HepG2 (cell line): Measurements from ENCODE around the gene ARL5A. TPM values are rescaled to one million over a fixed set of nuclear protein-coding genes. Genes with fewer than 3 reads are reported as not detected.

Experiments
- CBX2 ChIP-seq, 2 experiments: fragments of 200-600 bp in 1 of 2; sonication (generic); formaldehyde crosslinking in 1 of 2; IDR thresholded peaks; 2 replicates each; pipeline versions ENCODE4 v1.7.0 to v1.8.1; 2018 to 2022; ENCODE audit warnings: low read depth in 2 of 2, low read length in 1 of 2, mild to moderate bottlenecking in 1 of 2, missing genetic modification reagents in 1 of 2
- ESRRA ChIP-seq: sonication (generic); formaldehyde crosslinking; IDR thresholded peaks from 2 replicates; pipeline ENCODE4 v1.5.1; 2020; ENCODE audit warnings: mild to moderate bottlenecking, low read depth, missing genetic modification reagents
- KDM2A ChIP-seq: sonication (generic); formaldehyde crosslinking; IDR thresholded peaks from 2 replicates; pipeline ENCODE4 v1.4.0; 2020; ENCODE audit warnings: low read depth, missing genetic modification reagents, borderline replicate concordance
- KLF13 ChIP-seq: sonication (generic); formaldehyde crosslinking; IDR thresholded peaks from 2 replicates; pipeline ENCODE4 v1.4.0; 2020; ENCODE audit warnings: mild to moderate bottlenecking, missing genetic modification reagents
- KMT2B ChIP-seq: IDR thresholded peaks from 2 replicates; pipeline ENCODE4 v1.6.1; 2016; ENCODE audit warnings: missing genetic modification reagents, missing compliant biosample characterization
- MYNN ChIP-seq: sonication (generic); formaldehyde crosslinking; IDR thresholded peaks from 2 replicates; pipeline ENCODE4 v1.4.0; 2020; ENCODE audit warnings: mild to moderate bottlenecking, low read depth, missing genetic modification reagents
- NCOA2 ChIP-seq: sonication (generic); formaldehyde crosslinking; IDR thresholded peaks from 2 replicates; pipeline ENCODE4 v1.8.0; 2022; ENCODE audit warnings: inconsistent platforms
- NRL ChIP-seq: sonication (generic); formaldehyde crosslinking; IDR thresholded peaks from 2 replicates; pipeline ENCODE4 v1.5.0; 2020; ENCODE audit warnings: missing genetic modification reagents, mild to moderate bottlenecking, moderate library complexity, borderline replicate concordance
- RORA ChIP-seq: sonication (generic); formaldehyde crosslinking; IDR thresholded peaks from 2 replicates; pipeline ENCODE4 v1.5.0; 2020; ENCODE audit warnings: mild to moderate bottlenecking, missing genetic modification reagents, moderate library complexity
- TCF7 ChIP-seq: sonication (generic); IDR thresholded peaks from 2 replicates; pipeline ENCODE4 v1.6.1; 2016; ENCODE audit warnings: antibody characterized with exemption, low read depth
- ZNF660 ChIP-seq: sonication (generic); formaldehyde crosslinking; IDR thresholded peaks from 2 replicates; pipeline ENCODE4 v1.5.1; 2020; ENCODE audit warnings: mild to moderate bottlenecking, low read depth, missing genetic modification reagents, borderline replicate concordance
- ZNF713 ChIP-seq: sonication (generic); formaldehyde crosslinking; IDR thresholded peaks from 2 replicates; pipeline ENCODE4 v1.4.0; 2020; ENCODE audit warnings: mild to moderate bottlenecking, missing genetic modification reagents
- ZNF879 ChIP-seq: sonication (generic); formaldehyde crosslinking; IDR thresholded peaks from 2 replicates; pipeline ENCODE4 v1.8.1; 2023; ENCODE audit warnings: missing genetic modification reagents
- polyA plus RNA-seq, 8 experiments: library from polyadenylated mRNA; depleted of rRNA in 3 of 8; stranded (reverse) in 7 of 8; unstranded in 1 of 8; fragments of >200 nt; fragmentation: Illumina TruSeq in 4 of 8; extraction: Trizol in 4 of 8; gene quantifications; 2 replicates each; pipeline versions ENCODE4 v1.2.1 to v1.2.3, GENCODE V29; 2011 to 2016; ENCODE audit warnings: low read depth in 4 of 8, missing spikeins in 1 of 8, mixed read lengths in 1 of 8; ENCODE audit not compliant: insufficient read depth in 1 of 8
- total RNA-seq, 5 experiments: library from RNA; depleted of rRNA; stranded (reverse); fragments of >200 nt; fragmentation: Illumina TruSeq; extraction: Trizol; gene quantifications; 2 replicates each; pipeline ENCODE4 v1.2.3, GENCODE V29; 2016; ENCODE audit warnings: low read depth in 1 of 5
- TF ChIP-seq, protein P1 (sequence below): sonication (generic); formaldehyde crosslinking; IDR thresholded peaks from 2 replicates; pipeline ENCODE4 v1.5.1; 2020; ENCODE audit warnings: missing genetic modification reagents, mild to moderate bottlenecking, borderline replicate concordance
- TF ChIP-seq, protein P2 (sequence below): IDR thresholded peaks from 2 replicates; pipeline ENCODE4 v1.6.1; 2016; ENCODE audit warnings: control low read depth
- TF ChIP-seq, protein P3 (sequence below): sonication (generic); formaldehyde crosslinking; IDR thresholded peaks from 2 replicates; pipeline ENCODE4 v1.9.0; 2021; ENCODE audit warnings: missing genetic modification reagents, borderline replicate concordance
- TF ChIP-seq, protein P4 (sequence below): IDR thresholded peaks from 2 replicates; pipeline ENCODE4 v1.6.1; 2016; ENCODE audit warnings: low read depth, borderline replicate concordance
- TF ChIP-seq, protein P5 (sequence below): sonication (generic); formaldehyde crosslinking; IDR thresholded peaks from 2 replicates; pipeline ENCODE4 v1.5.0; 2020; ENCODE audit warnings: missing genetic modification reagents
- TF ChIP-seq, protein P6 (sequence below): sonication (generic); formaldehyde crosslinking; IDR thresholded peaks from 2 replicates; pipeline ENCODE4 v1.4.0; 2020; ENCODE audit warnings: missing genetic modification reagents

ARL5A gene
- total and polyA plus RNA-seq, 2 of the 13 experiments (the other 11 are each of a cell fraction or from before 2014, with no cell fraction given): 47.5 to 149 TPM

DNA sequence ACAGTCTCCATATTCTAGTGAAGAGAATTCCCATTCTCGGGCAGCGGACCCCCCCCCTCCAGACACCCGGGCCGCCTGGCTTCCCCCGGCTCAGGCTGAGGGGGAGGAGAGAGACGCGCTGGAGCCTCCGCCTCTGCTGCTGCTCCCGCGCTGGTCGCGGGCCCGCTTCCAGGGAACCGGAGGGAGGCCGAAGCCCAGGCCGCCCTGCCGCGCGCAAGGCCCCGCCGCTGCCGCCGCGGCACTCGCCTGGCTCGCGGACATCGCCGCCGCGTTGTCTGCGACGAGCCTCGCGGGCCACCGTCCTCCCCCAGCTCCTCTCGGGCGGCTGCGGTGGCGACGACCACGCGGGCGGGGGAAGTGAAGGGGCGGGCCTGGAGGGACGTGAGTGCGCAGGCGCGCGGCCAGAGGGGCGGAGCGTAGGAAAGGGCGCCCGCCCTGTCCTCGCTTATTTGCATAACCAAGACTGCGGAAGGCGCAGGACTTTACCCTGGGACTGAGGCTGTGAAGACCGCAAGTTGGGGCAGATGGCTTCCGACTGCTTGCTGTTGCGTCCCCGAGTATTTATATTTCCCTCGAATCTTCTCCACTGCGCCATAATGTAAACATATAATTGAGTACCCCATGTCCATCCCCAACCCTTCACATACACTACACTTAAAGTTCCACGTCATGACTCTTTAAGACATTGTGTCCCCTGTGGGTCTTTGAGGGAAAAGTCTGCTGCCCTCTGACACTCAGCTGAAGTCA, at the start of gene ARL5A (continued):
- TF ChIP-seq, protein P1, sequence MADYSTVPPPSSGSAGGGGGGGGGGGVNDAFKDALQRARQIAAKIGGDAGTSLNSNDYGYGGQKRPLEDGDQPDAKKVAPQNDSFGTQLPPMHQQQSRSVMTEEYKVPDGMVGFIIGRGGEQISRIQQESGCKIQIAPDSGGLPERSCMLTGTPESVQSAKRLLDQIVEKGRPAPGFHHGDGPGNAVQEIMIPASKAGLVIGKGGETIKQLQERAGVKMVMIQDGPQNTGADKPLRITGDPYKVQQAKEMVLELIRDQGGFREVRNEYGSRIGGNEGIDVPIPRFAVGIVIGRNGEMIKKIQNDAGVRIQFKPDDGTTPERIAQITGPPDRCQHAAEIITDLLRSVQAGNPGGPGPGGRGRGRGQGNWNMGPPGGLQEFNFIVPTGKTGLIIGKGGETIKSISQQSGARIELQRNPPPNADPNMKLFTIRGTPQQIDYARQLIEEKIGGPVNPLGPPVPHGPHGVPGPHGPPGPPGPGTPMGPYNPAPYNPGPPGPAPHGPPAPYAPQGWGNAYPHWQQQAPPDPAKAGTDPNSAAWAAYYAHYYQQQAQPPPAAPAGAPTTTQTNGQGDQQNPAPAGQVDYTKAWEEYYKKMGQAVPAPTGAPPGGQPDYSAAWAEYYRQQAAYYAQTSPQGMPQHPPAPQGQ (CRISPR knock-in tag): no peak
- TF ChIP-seq, protein P2, sequence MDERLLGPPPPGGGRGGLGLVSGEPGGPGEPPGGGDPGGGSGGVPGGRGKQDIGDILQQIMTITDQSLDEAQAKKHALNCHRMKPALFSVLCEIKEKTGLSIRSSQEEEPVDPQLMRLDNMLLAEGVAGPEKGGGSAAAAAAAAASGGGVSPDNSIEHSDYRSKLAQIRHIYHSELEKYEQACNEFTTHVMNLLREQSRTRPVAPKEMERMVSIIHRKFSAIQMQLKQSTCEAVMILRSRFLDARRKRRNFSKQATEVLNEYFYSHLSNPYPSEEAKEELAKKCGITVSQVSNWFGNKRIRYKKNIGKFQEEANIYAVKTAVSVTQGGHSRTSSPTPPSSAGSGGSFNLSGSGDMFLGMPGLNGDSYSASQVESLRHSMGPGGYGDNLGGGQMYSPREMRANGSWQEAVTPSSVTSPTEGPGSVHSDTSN (CRISPR knock-in tag): no peak
- TF ChIP-seq KDM2A (CRISPR knock-in tag): peak; percentile 95
- TF ChIP-seq NRL: no peak; the same call in 1 of the 2 replicates
- no peak for TF ChIP-seq RORA
- TF ChIP-seq ZNF660 (CRISPR knock-in tag): no peak
- no peak for TF ChIP-seq CBX2 (IDR thresholded peaks at IDR 0.05; ENCODE audit: low read depth, low read length)
- no peak for TF ChIP-seq CBX2 (CRISPR knock-in tag; IDR thresholded peaks at IDR 0.05; ENCODE audit: low read depth)
- TF ChIP-seq TCF7: no peak
- no peak for TF ChIP-seq ZNF879 (CRISPR knock-in tag)
- no peak; the same call in 1 of the 2 replicates for TF ChIP-seq MYNN
- TF ChIP-seq, protein P3, sequence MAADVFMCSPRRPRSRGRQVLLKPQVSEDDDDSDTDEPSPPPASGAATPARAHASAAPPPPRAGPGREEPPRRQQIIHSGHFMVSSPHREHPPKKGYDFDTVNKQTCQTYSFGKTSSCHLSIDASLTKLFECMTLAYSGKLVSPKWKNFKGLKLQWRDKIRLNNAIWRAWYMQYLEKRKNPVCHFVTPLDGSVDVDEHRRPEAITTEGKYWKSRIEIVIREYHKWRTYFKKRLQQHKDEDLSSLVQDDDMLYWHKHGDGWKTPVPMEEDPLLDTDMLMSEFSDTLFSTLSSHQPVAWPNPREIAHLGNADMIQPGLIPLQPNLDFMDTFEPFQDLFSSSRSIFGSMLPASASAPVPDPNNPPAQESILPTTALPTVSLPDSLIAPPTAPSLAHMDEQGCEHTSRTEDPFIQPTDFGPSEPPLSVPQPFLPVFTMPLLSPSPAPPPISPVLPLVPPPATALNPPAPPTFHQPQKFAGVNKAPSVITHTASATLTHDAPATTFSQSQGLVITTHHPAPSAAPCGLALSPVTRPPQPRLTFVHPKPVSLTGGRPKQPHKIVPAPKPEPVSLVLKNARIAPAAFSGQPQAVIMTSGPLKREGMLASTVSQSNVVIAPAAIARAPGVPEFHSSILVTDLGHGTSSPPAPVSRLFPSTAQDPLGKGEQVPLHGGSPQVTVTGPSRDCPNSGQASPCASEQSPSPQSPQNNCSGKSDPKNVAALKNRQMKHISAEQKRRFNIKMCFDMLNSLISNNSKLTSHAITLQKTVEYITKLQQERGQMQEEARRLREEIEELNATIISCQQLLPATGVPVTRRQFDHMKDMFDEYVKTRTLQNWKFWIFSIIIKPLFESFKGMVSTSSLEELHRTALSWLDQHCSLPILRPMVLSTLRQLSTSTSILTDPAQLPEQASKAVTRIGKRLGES: no peak
- TF ChIP-seq KMT2B: peak; percentile 84
- TF ChIP-seq, protein P4, sequence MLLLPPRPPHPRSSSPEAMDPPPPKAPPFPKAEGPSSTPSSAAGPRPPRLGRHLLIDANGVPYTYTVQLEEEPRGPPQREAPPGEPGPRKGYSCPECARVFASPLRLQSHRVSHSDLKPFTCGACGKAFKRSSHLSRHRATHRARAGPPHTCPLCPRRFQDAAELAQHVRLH (CRISPR knock-in tag): peak; percentile 61; the same call in 1 of the 2 replicates
- no peak for TF ChIP-seq KLF13 (CRISPR knock-in tag)
- TF ChIP-seq, protein P5, sequence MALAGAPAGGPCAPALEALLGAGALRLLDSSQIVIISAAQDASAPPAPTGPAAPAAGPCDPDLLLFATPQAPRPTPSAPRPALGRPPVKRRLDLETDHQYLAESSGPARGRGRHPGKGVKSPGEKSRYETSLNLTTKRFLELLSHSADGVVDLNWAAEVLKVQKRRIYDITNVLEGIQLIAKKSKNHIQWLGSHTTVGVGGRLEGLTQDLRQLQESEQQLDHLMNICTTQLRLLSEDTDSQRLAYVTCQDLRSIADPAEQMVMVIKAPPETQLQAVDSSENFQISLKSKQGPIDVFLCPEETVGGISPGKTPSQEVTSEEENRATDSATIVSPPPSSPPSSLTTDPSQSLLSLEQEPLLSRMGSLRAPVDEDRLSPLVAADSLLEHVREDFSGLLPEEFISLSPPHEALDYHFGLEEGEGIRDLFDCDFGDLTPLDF (CRISPR knock-in tag): no peak; the same call in 1 of the 2 replicates
- TF ChIP-seq, protein P6, sequence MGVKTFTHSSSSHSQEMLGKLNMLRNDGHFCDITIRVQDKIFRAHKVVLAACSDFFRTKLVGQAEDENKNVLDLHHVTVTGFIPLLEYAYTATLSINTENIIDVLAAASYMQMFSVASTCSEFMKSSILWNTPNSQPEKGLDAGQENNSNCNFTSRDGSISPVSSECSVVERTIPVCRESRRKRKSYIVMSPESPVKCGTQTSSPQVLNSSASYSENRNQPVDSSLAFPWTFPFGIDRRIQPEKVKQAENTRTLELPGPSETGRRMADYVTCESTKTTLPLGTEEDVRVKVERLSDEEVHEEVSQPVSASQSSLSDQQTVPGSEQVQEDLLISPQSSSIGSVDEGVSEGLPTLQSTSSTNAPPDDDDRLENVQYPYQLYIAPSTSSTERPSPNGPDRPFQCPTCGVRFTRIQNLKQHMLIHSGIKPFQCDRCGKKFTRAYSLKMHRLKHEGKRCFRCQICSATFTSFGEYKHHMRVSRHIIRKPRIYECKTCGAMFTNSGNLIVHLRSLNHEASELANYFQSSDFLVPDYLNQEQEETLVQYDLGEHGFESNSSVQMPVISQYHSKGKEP (CRISPR knock-in tag): peak; percentile 62; the same call in 1 of the 2 replicates
- no peak for TF ChIP-seq ZNF713 (CRISPR knock-in tag)
- no peak; the same call in none of the 2 replicates for TF ChIP-seq NCOA2 (CRISPR knock-in tag)
- peak; percentile 57 for TF ChIP-seq ESRRA (CRISPR knock-in tag)
